ENCODE data around the gene UQCC5. TPM values are rescaled to one million over a fixed set of nuclear protein-coding genes. Genes with fewer than 3 reads are reported as not detected.
"Not testable (repeated sequence)": the region's sequence is repeated elsewhere in the genome, so short reads cannot be mapped to it uniquely, and the experiment has no call there.

The UQCC5 gene
- total RNA-seq, 1 donor from 2014 or later, result 13.6 TPM

DNA sequence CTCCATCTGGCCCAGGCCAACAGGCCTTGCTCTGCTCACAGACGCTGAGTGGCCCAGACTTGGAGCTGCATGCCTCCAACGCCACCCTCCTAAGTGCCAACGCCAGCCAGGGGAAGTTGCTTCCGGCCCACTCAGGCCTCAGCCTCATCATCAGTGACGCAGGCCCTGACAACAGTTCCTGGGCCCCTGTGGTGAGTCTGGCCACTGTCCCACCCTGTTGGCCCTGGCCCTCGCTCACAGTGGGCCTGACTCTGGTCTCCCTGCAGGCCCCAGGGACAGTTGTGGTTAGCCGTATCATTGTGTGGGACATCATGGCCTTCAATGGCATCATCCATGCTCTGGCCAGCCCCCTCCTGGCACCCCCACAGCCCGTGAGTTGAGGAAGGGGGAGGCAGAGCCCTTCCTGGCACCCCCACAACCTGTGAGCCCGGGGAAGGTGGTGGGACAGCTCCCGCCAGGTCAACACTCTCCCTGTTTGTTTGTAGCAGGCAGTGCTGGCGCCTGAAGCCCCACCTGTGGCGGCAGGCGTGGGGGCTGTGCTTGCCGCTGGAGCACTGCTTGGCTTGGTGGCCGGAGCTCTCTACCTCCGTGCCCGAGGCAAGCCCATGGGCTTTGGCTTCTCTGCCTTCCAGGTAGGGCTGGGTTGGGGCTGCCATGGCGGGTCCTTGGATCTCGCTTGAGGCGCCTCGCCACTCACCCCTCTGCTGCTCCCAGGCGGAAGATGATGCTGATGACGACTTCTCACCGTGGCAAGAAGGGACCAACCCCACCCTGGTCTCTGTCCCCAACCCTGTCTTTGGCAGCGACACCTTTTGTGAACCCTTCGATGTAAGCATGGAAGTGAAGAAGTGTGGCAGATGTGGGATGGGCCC is 12.8 kb upstream of the UQCC5 start:
- intact Hi-C loops (cut with micrococcal nuclease), result no loop called here
- H3K36me3 Mint-ChIP-seq (ENCODE audit: low read depth), result peaks cover 1% of the 10 kb centered on the region
- no peak overlapping the region for H3K4me3 Mint-ChIP-seq
- ATAC-seq (ENCODE audit: low read depth) (no peak), DNase-seq (no peak)
- CTCF ChIA-PET, result no interaction called here
- no peak overlapping the region for H3K27ac Mint-ChIP-seq
- POLR2A ChIA-PET, result no interaction called here
- TF ChIP-seq, protein P1, sequence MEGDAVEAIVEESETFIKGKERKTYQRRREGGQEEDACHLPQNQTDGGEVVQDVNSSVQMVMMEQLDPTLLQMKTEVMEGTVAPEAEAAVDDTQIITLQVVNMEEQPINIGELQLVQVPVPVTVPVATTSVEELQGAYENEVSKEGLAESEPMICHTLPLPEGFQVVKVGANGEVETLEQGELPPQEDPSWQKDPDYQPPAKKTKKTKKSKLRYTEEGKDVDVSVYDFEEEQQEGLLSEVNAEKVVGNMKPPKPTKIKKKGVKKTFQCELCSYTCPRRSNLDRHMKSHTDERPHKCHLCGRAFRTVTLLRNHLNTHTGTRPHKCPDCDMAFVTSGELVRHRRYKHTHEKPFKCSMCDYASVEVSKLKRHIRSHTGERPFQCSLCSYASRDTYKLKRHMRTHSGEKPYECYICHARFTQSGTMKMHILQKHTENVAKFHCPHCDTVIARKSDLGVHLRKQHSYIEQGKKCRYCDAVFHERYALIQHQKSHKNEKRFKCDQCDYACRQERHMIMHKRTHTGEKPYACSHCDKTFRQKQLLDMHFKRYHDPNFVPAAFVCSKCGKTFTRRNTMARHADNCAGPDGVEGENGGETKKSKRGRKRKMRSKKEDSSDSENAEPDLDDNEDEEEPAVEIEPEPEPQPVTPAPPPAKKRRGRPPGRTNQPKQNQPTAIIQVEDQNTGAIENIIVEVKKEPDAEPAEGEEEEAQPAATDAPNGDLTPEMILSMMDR (IDR thresholded peaks at IDR 0.05), result no peak
- no peaks in the 10 kb centered on the region for H3K27me3 Mint-ChIP-seq
- H3K9me3 Mint-ChIP-seq, result no peaks in the 10 kb centered on the region
- no peaks in the 10 kb centered on the region for H3K4me1 Mint-ChIP-seq

DNA sequence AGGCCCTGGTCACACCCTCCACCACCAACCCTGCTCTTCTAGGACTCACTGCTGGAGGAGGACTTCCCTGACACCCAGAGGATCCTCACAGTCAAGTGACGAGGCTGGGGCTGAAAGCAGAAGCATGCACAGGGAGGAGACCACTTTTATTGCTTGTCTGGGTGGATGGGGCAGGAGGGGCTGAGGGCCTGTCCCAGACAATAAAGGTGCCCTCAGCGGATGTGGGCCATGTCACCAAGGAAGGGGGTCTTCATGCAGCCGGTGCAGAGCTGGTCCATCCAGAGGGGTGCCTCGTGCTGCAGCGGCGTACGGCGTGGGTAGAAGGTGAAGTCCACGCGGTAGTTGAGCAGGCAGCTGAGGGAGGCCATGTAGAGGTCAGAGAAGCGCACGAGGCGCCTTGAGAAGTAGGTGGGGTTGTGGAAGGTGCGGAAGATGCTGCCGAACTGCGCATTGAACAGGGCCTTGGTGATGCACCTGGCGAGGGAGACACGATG is 12.1 kb upstream of the UQCC5 start:
- intact Hi-C loops (cut with micrococcal nuclease), result no loop called here
- ATAC-seq (ENCODE audit: low read depth) (no peak), DNase-seq (no peak)
- Mint-ChIP-seq H3K27me3 (no peaks in the 10 kb centered on the region), H3K27ac (no peak overlapping the region), H3K4me3 (no peak overlapping the region), H3K9me3 (no peaks in the 10 kb centered on the region), H3K4me1 (no peaks in the 10 kb centered on the region), H3K36me3 (ENCODE audit: low read depth) (peaks cover 1% of the 10 kb centered on the region)
- TF ChIP-seq, protein P1 (IDR thresholded peaks at IDR 0.05), result no peak
- POLR2A ChIA-PET, result interaction anchor here (0.6 kb wide), 1 partner anchor 36 kb away, joined by 3 read pairs; no protein-coding TSS in a partner anchor
- CTCF ChIA-PET, result no interaction called here

DNA sequence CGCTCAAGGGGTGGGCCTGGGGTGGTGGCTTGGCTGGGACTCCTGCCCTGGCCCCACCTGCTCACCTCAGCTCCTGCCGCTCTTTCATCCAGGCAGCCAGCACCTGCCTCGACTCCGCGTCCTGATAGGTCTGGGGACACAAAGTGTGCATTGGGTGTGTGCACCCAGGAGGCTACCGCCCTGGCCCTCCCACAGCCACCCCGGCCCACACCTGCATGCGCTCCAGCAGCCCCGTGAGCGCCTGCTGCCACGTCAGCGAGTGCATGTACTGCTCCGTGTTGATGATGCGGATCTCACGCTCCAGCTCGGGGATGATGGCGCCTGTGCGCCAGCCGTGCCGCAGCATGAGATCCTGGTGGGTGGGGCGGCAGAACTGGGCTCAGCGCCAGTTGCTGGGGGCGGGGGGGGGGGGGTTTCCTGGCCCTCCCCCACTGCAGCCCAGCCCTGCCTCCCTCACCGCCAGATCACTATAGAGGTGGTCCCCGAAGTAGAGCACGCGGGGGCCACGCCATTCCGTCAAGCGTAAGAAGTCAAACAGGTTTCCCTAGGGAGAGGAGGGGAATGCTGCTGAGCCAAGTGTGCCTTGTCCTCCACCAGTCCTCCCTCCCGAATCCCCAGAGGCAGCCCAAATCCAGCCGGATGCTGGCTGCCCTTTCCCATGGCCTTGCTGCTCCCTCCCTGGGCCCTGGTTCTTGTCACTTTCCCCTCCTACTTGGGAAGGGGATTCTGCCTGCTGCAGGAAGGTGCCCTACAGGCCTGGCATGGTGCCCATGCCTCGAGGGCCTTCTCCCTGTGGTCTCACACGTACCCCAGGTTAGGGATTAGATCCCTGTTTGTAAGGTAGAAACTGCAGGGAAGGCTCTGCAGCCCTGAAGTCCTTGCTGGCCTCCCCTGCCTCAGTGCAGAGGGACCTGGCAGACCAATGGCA is 11.4 kb upstream of the UQCC5 start:
- Mint-ChIP-seq H3K36me3 (ENCODE audit: low read depth) (peaks cover 1% of the 10 kb centered on the region), H3K27ac (no peak overlapping the region), H3K4me3 (no peak overlapping the region), H3K4me1 (no peaks in the 10 kb centered on the region), H3K27me3 (no peaks in the 10 kb centered on the region), H3K9me3 (no peaks in the 10 kb centered on the region)
- no peak for ATAC-seq (ENCODE audit: low read depth)
- intact Hi-C loops (cut with micrococcal nuclease), result no loop called here
- ChIA-PET CTCF (no interaction called here), POLR2A (interaction anchor here (0.6 kb wide), 1 partner anchor 37 kb away, joined by 3 read pairs; no protein-coding TSS in a partner anchor)
- TF ChIP-seq, protein P1 (IDR thresholded peaks at IDR 0.05), result no peak
- DNase-seq, result no peak

DNA sequence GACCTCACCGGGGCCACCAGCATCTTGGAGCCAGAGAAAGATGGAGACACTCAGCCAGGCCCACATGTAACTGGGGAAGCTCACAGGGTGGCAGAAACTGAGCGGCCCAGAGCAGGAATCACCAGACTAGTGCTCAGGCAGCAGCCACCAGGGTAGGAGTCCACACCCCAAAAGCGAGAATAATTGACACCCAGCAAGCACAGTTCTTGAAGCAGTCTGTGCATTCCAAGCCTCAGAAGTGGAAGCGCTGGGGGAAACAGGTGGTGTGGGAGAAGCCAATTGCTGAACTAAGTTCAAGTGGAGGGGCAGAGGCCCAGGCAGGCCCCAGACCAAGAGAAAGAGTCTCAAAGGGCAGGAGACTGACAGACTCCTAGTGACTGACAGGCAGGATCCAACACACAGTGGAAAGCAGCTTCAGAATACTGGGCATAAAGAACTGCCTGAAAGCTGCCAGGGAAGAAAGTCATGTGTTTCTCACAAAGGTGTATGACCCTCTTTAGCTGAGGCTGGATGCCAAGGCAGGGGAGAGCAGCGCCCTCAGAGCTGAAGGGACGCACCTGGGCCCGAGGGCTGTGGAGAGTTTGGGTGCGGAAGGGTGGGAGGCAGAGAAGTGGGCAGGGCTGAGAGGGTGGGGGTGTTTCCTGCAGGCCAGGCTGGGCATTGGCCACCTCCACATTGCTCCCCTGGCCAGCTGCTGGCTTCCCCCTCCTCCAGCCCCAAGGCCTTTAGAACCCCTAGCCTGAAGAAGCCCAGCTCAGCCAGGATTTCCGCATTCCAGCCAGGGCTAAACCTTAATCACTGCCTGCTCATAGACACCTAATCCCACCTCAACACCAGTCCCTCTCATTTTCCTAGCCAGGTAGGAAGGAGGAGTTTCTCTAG is 10.5 kb upstream of the UQCC5 start:
- H3K9me3 Mint-ChIP-seq, result no peaks in the 10 kb centered on the region
- ChIA-PET POLR2A (interaction anchor here (1.5 kb wide), 1 partner anchor 10 kb away, joined by 5 read pairs; the partner anchor contains the start of gene UQCC5), CTCF (no interaction called here)
- no peaks in the 10 kb centered on the region for H3K4me1 Mint-ChIP-seq
- no peak overlapping the region for H3K4me3 Mint-ChIP-seq
- DNase-seq (no peak), ATAC-seq (ENCODE audit: low read depth) (no peak)
- intact Hi-C loops (cut with micrococcal nuclease), result no loop called here
- no peak overlapping the region for H3K27ac Mint-ChIP-seq
- H3K36me3 Mint-ChIP-seq (ENCODE audit: low read depth), result peaks cover 1% of the 10 kb centered on the region
- no peaks in the 10 kb centered on the region for H3K27me3 Mint-ChIP-seq
- TF ChIP-seq, protein P1 (IDR thresholded peaks at IDR 0.05), result no peak

DNA sequence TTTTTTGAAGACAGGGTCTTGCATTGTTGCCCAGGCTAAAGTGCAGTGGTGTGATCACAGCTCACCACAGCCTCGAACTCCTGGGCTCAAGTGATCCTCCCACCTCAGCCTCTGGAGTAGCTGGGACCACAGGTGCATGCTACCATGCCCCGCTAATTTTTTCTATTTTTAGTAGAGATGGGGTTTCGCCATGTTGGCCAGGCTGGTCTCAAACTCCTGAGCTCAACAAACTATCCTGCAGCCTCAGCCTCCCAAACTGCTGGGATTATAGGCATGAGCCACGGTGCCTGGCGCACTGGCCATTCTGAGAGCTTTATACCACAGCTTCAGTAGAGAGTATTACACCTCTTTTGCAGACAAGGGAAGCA is 9.8 kb upstream of the UQCC5 start:
- H3K4me1 Mint-ChIP-seq; H3K27ac Mint-ChIP-seq; H3K36me3 Mint-ChIP-seq (ENCODE audit: low read depth); H3K9me3 Mint-ChIP-seq; intact Hi-C loops (cut with micrococcal nuclease); CTCF ChIA-PET; H3K4me3 Mint-ChIP-seq; ATAC-seq (ENCODE audit: low read depth); H3K27me3 Mint-ChIP-seq; DNase-seq: not testable (repeated sequence)
- POLR2A ChIA-PET, result interaction anchor here (1.5 kb wide), 1 partner anchor 10 kb away, joined by 5 read pairs; the partner anchor contains the start of gene UQCC5
